GM12878 (cell line): ENCODE results near the gene ADAMTS4. TPM values are rescaled to one million over a fixed set of nuclear protein-coding genes. Genes with fewer than 3 reads are reported as not detected.

ENCODE experiments used
- ATAC-seq: fragments of 200-7000 bp; cut with Tn5 transposase; 3 replicates; pipeline ENCODE4 v1.9.1; 2020; ENCODE audit warnings: mild to moderate bottlenecking, moderate library complexity
- BruUV-seq: library from RNA; stranded (reverse); fragments of 400-500 nt; replicated peaks from 2 replicates; lab custom pipeline; 2021; lab: Mats Ljungman, UMichigan
- CTCF ChIA-PET: fragments of 300-600 bp; sonication (Branson Sonifier 250); formaldehyde crosslinking; extraction: SDS; loops from one replicate; lab custom pipeline; 2021; ENCODE audit warnings: inconsistent platforms; lab: Yijun Ruan, JAX
- POLR2A ChIA-PET: fragments of 350-600 bp; formaldehyde crosslinking; extraction: SDS; loops from one replicate; lab custom pipeline; 2021; ENCODE audit warnings: inconsistent platforms; lab: Charles Lee
- RAD21 ChIA-PET: fragments of 300-600 bp; sonication (Branson Sonifier 250); formaldehyde crosslinking; loops from one replicate; lab custom pipeline; 2023; ENCODE audit warnings: antibody characterized with exemption; ENCODE audit not compliant: unreplicated experiment; lab: Charles Lee
- SMC1A ChIA-PET: fragments of 300-600 bp; sonication (Branson Sonifier 250); formaldehyde crosslinking; loops from one replicate; lab custom pipeline; 2023; ENCODE audit not compliant: unreplicated experiment, uncharacterized antibody; lab: Charles Lee
- DNase-seq: peaks from one replicate; pipeline ENCODE4 v3.0.0-alpha.2; 2011; ENCODE audit warnings: low read depth, low spot score
- FAIRE-seq: peaks from 3 replicates; lab custom pipeline; 2011; peaks lifted over from hg19 to GRCh38; lab: Jason Lieb, UNC
- H2AFZ ChIP-seq: 2 replicates; pipeline ENCODE4 v1.6.0; 2011; ENCODE audit warnings: low read depth, low read length, control low read depth; ENCODE audit not compliant: control insufficient read depth
- H3K27ac ChIP-seq: 2 replicates; pipeline ENCODE4 v1.5.1; 2011; ENCODE audit warnings: control low read depth; ENCODE audit not compliant: control insufficient read depth, insufficient read depth
- H3K27me3 ChIP-seq, 2 experiments: replicated peaks in 1 of 2; 2 replicates each; pipeline versions ENCODE4 v1.6.0 to v1.6.1; 2011; ENCODE audit warnings: low read length in 1 of 2; ENCODE audit not compliant: control insufficient read depth in 2 of 2, insufficient read depth in 2 of 2
- H3K36me3 ChIP-seq, 2 experiments: 2 replicates each; pipeline ENCODE4 v1.5.1; 2011; ENCODE audit warnings: low read length in 1 of 2; ENCODE audit not compliant: control insufficient read depth in 2 of 2, insufficient read depth in 2 of 2
- H3K4me1 ChIP-seq: 2 replicates; pipeline ENCODE4 v1.6.1; 2011; ENCODE audit warnings: mild to moderate bottlenecking, low read length, moderate library complexity, mixed read lengths; ENCODE audit not compliant: control insufficient read depth, insufficient read depth
- H3K4me2 ChIP-seq: 2 replicates; pipeline ENCODE4 v1.6.0; 2011; ENCODE audit warnings: control low read depth; ENCODE audit not compliant: control insufficient read depth, insufficient read depth
- H3K4me3 ChIP-seq: fragments of 200-600 bp; sonication (generic); 2 replicates; pipeline ENCODE4 v1.5.1; 2016
- H3K79me2 ChIP-seq: 2 replicates; pipeline ENCODE4 v1.6.0; 2011; ENCODE audit warnings: low read length; ENCODE audit not compliant: control insufficient read depth, insufficient read depth
- H3K9ac ChIP-seq: 2 replicates; pipeline ENCODE4 v1.8.0; 2011; ENCODE audit warnings: low read length, control low read depth, mixed read lengths; ENCODE audit not compliant: control insufficient read depth, insufficient read depth
- H3K9me3 ChIP-seq: replicated peaks from 3 replicates; pipeline ENCODE4 v1.5.1; 2011; ENCODE audit warnings: mild to moderate bottlenecking, low read length; ENCODE audit not compliant: control insufficient read depth, insufficient read depth
- H4K20me1 ChIP-seq: 2 replicates; pipeline ENCODE4 v1.6.0; 2011; ENCODE audit not compliant: control insufficient read depth, insufficient read depth
- CBFB ChIP-seq: IDR thresholded peaks from 2 replicates; pipeline ENCODE4 v1.6.1; 2016; ENCODE audit warnings: antibody characterized with exemption, low read depth
- CREM ChIP-seq: IDR thresholded peaks from 2 replicates; pipeline ENCODE4 v1.6.1; 2014; ENCODE audit warnings: antibody characterized with exemption, low read depth
- GATAD2B ChIP-seq: fragments of 450-650 bp; conservative IDR thresholded peaks from 2 replicates; pipeline ENCODE4 v1.6.1; 2017; ENCODE audit warnings: low read depth, mild to moderate bottlenecking, moderate library complexity
- JUNB ChIP-seq: IDR thresholded peaks from 2 replicates; pipeline ENCODE4 v1.6.1; 2016; ENCODE audit warnings: antibody characterized with exemption, mild to moderate bottlenecking
- MAX ChIP-seq: IDR thresholded peaks from 2 replicates; pipeline ENCODE4 v1.6.1; 2012; ENCODE audit warnings: low read depth, low read length, improper control_type of control experiment
- MEF2B ChIP-seq: fragments of 450-650 bp; IDR thresholded peaks from 2 replicates; pipeline ENCODE4 v1.6.1; 2018; ENCODE audit warnings: mild to moderate bottlenecking, moderate library complexity; ENCODE audit not compliant: partially characterized antibody, poor library complexity, severe bottlenecking
- MXI1 ChIP-seq: fragments of 150-350 bp; IDR thresholded peaks from 2 replicates; pipeline ENCODE4 v1.6.1; 2011; ENCODE audit warnings: low read depth, mild to moderate bottlenecking, inconsistent platforms, low read length, improper control_type of control experiment
- RFX5 ChIP-seq: IDR thresholded peaks from 2 replicates; pipeline ENCODE4 v1.6.1; 2011; ENCODE audit warnings: low read depth, low read length, improper control_type of control experiment
- RUNX3 ChIP-seq: IDR thresholded peaks from 2 replicates; pipeline ENCODE4 v1.6.1; 2012; ENCODE audit warnings: low read length, inconsistent platforms
- SIN3A ChIP-seq: IDR thresholded peaks from 2 replicates; pipeline ENCODE4 v1.6.1; 2012; ENCODE audit warnings: low read depth, low read length, improper control_type of control experiment
- SIX5 ChIP-seq: IDR thresholded peaks from 2 replicates; pipeline ENCODE4 v1.6.1; 2011; ENCODE audit warnings: mild to moderate bottlenecking, low read depth, low read length, moderate library complexity; ENCODE audit not compliant: severe bottlenecking
- SKIL ChIP-seq: fragments of 450-650 bp; IDR thresholded peaks from 2 replicates; pipeline ENCODE4 v1.6.1; 2017; ENCODE audit warnings: mild to moderate bottlenecking, low read depth, inconsistent platforms; ENCODE audit not compliant: poor library complexity, severe bottlenecking
- SMAD1 ChIP-seq: fragments of 450-650 bp; IDR thresholded peaks from 2 replicates; pipeline ENCODE4 v1.6.1; 2018; ENCODE audit warnings: mild to moderate bottlenecking, low read depth; ENCODE audit not compliant: partially characterized antibody
- SREBF2 ChIP-seq: IDR thresholded peaks from 2 replicates; pipeline ENCODE4 v1.6.1; 2012; ENCODE audit warnings: mild to moderate bottlenecking, low read length
- YBX1 ChIP-seq: fragments of 450-650 bp; IDR thresholded peaks from 2 replicates; pipeline ENCODE4 v1.6.1; 2016; ENCODE audit warnings: antibody characterized with exemption
- ZNF384 ChIP-seq: IDR thresholded peaks from 2 replicates; pipeline ENCODE4 v1.6.1; 2012; ENCODE audit warnings: low read depth, mild to moderate bottlenecking, low read length, improper control_type of control experiment, borderline replicate concordance
- ZNF592 ChIP-seq: fragments of 450-650 bp; IDR thresholded peaks from 2 replicates; pipeline ENCODE4 v1.6.1; 2017; ENCODE audit warnings: mild to moderate bottlenecking, moderate library complexity
- WGBS: methylation state at CpG from one replicate; pipeline ENCODE4 v1.1.6; 2016; ENCODE audit warnings: low lambda C conversion rate; ENCODE audit not compliant: insufficient replicate concordance, insufficient coverage; ENCODE audit errors: missing lambda C conversion rate; 5-methylcytosine and 5-hydroxymethylcytosine counted together
- in situ Hi-C: fragments of 300-500 bp; cut with MboI; formaldehyde crosslinking; loops from 9 replicates; pipeline ENCODE4 v1.14.3; 2018; ENCODE audit warnings: mixed read lengths
- intact Hi-C: fragments of 100-400 bp; cut with micrococcal nuclease; formaldehyde crosslinking; loops from one replicate; pipeline ENCODE4 v1.14.2; 2022; ENCODE audit not compliant: unreplicated experiment
- polyA plus RNA-seq, 11 experiments: library from polyadenylated mRNA; depleted of rRNA in 4 of 11; unstranded in 6 of 11; stranded (reverse) in 5 of 11; fragments of >200 nt; fragmentation: Nextera tagmentation in 4 of 11; fragmentation: Illumina TruSeq in 1 of 11; extraction: Ambion mirVana in 4 of 11; extraction: Trizol in 1 of 11; gene quantifications; 1 replicate in 1 of 11; 2 replicates in 10 of 11; pipeline versions ENCODE4 v1.2.1 to v1.2.3, GENCODE V29; 2011 to 2016; ENCODE audit warnings: inconsistent platforms in 2 of 11, missing spikeins in 2 of 11, low read depth in 1 of 11
- total RNA-seq, 4 experiments: library from RNA; depleted of rRNA in 3 of 4; stranded (reverse); fragments of >200 nt in 3 of 4; fragmentation: Illumina TruSeq in 1 of 4; extraction: Trizol in 1 of 4; gene quantifications; 2 replicates each; pipeline versions ENCODE4 v1.2.1 to v1.2.3, GENCODE V29; 2013 to 2021

The ADAMTS4 gene
- total and polyA plus RNA-seq, 10 of the 15 experiments (the other 5 are each of a cell fraction or from before 2014, with no cell fraction given) = 0.01 to 0.13 (median 0.05) TPM; not detected in 2

GRCh38 chr1:161196111-161196510, 2.7 kb downstream of the ADAMTS4 start:
- H3K9ac ChIP-seq = no peak overlapping the region
- H3K36me3 ChIP-seq = no peaks in the 10 kb centered on the region
- H4K20me1 ChIP-seq = no peaks in the 10 kb centered on the region
- no peaks in the 10 kb centered on the region for H3K79me2 ChIP-seq
- H3K4me2 ChIP-seq = no peak overlapping the region
- H3K27ac ChIP-seq = no peak overlapping the region
- WGBS = 95% methylated on average over 7 of the region's 7 CpGs
- POLR2A ChIA-PET = interaction anchor here (3.3 kb wide), 1 partner anchor 30 kb away, joined by 18 read pairs; the partner anchor contains the start of gene TOMM40L
- FAIRE-seq (no peak), ATAC-seq (no peak), DNase-seq (no peak)
- no peaks in the 10 kb centered on the region for H3K9me3 ChIP-seq
- H3K4me1 ChIP-seq = peaks cover 25% of the 10 kb centered on the region
- RAD21 ChIA-PET = interaction anchor here (1.4 kb wide), 1 partner anchor 30 kb away, joined by 3 read pairs; the partner anchor contains the start of gene PPOX
- no peak overlapping the region for H2AFZ ChIP-seq
- SMC1A ChIA-PET = interaction anchor here (1.4 to 5.3 kb wide), 3 partner anchors 8 to 21 kb away, joined by 6 to 55 read pairs (median 19); partner anchors contain the start of gene NDUFS2
- CTCF ChIA-PET = interaction anchor here (1.2 to 7.0 kb wide), 6 partner anchors 15 to 187 kb away, joined by 3 to 164 read pairs (median 38); partner anchors contain the start of genes APOA2 and TOMM40L
- no peak overlapping the region for H3K4me3 ChIP-seq
- no peaks in the 10 kb centered on the region for H3K27me3 ChIP-seq
- in situ Hi-C loops (loop anchor here (10.0 kb wide), 1 partner anchor 549 kb away; the partner anchor contains the start of gene DUSP12), intact Hi-C loops (no loop called here)
- BruUV-seq = no TSS peak
- TF ChIP-seq SIN3A (no peak), MAX (no peak), SMAD1 (no peak), RUNX3 (no peak), CREM (no peak), ZNF592 (no peak), GATAD2B (no peak), ZNF384 (no peak), MEF2B (no peak), CBFB (no peak), JUNB (no peak), SIX5 (no peak), RFX5 (no peak), MXI1 (no peak), SKIL (no peak), SREBF2 (no peak), YBX1 (no peak)
